Effector memory CD4-positive, alpha-beta T cell (primary cell): ENCODE results near the gene DYRK1A.

ENCODE experiments used
- DNase-seq, 3 donors: peaks; one replicate each; pipeline ENCODE4 v3.0.0-alpha.2; 2020
- H3K27ac ChIP-seq: 2 replicates; pipeline ENCODE4 v1.7.0; 2013; ENCODE audit warnings: mild to moderate bottlenecking, low read length, moderate library complexity; ENCODE audit not compliant: insufficient read depth, poor library complexity, severe bottlenecking
- H3K27me3 ChIP-seq: replicated peaks from 2 replicates; pipeline ENCODE4 v1.7.0; 2013; ENCODE audit warnings: mild to moderate bottlenecking, low read length; ENCODE audit not compliant: insufficient read depth, control insufficient read depth, poor library complexity, severe bottlenecking
- H3K36me3 ChIP-seq: 2 replicates; pipeline ENCODE4 v1.7.0; 2013; ENCODE audit warnings: mild to moderate bottlenecking, low read length, moderate library complexity; ENCODE audit not compliant: control insufficient read depth, insufficient read depth
- H3K4me1 ChIP-seq: 2 replicates; pipeline ENCODE4 v1.7.0; 2013; ENCODE audit warnings: low read length, mild to moderate bottlenecking; ENCODE audit not compliant: control insufficient read depth, insufficient read depth, poor library complexity, severe bottlenecking
- H3K4me3 ChIP-seq: 2 replicates; pipeline ENCODE4 v1.7.0; 2013; ENCODE audit warnings: low read length, low read depth, mild to moderate bottlenecking; ENCODE audit not compliant: insufficient read depth, poor library complexity, severe bottlenecking
- H3K9me3 ChIP-seq: 2 replicates; pipeline ENCODE4 v1.7.0; 2013; ENCODE audit warnings: mild to moderate bottlenecking, low read length, moderate library complexity; ENCODE audit not compliant: control insufficient read depth

Gene DYRK1A

DNA sequence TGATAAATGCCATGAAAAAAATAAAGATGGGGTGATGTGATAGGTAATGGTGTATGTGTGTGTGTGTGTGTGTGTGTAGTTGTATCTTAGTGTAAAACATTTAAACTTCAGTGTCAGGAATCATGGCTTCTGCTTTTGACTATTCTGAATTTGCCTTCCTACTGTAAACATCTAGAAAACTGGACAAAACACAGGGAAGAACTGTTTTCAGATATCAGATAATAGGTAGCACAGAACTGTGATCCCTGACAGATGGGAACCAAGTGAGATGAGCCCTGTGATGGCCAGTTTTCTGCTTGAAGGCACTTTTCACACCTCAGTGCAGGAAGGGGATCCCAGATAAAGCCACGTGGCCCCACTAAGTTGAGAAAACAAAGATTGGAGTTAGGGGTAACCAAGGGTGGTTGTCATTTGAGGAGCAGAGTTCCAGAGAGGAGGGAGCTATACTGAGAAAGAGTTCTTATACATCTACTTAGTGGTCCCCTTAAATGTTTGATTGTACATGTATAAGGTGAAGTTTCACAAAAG lies 17.3 kb downstream of the DYRK1A start:
- Histone ChIP-seq H3K36me3 (no peaks in the 10 kb centered on the region), H3K27me3 (no peaks in the 10 kb centered on the region), H3K27ac (no peak overlapping the region), H3K4me1 (peaks cover 41% of the 10 kb centered on the region), H3K9me3 (no peaks in the 10 kb centered on the region), H3K4me3 (no peak overlapping the region)
- no peak for DNase-seq

- no peak overlapping the region for H3K27ac ChIP-seq
- no peaks in the 10 kb centered on the region for H3K27me3 ChIP-seq
- peaks cover 39% of the 10 kb centered on the region for H3K4me1 ChIP-seq
- H3K4me3 ChIP-seq, result no peak overlapping the region
- no peak for DNase-seq
- no peaks in the 10 kb centered on the region for H3K9me3 ChIP-seq
- H3K36me3 ChIP-seq, result no peaks in the 10 kb centered on the region
Measured at GRCh38 chr21:37384416-37384815, 17.8 kb downstream of the DYRK1A start.

DNA sequence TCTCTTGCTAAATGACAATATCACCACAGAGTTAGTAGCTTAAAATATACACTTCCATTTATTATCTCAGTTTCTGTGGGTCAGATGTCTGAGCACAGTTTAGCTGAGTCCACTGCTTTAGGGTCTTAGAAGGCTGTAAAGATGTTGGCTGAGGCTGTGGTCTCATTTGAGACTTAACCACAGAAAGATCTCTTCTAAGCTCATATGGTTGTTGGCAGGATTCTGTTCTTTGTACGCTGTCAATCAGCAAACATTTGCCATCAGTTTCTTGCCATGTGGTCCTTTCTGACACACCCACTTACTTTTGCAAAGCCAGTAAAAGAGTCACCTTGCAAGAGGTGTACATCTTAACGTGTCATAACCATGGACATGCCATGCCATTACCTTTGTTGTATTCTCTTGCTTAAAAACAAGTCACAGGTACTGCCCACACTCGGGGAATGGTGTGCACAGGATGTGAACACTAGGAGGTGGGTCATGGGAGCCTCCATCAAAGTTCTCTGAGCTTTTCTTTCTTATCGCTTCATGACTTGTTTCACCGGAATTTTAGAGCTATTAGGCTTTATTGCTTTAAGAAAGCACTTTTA lies 18.7 kb downstream of the DYRK1A start:
- Histone ChIP-seq H3K36me3 (no peaks in the 10 kb centered on the region), H3K27ac (no peak overlapping the region), H3K27me3 (no peaks in the 10 kb centered on the region), H3K9me3 (no peaks in the 10 kb centered on the region), H3K4me1 (peaks cover 44% of the 10 kb centered on the region), H3K4me3 (no peak overlapping the region)
- no peak for DNase-seq

GRCh38 chr21:37386151-37386550 lies 19.6 kb downstream of the DYRK1A start:
- Histone ChIP-seq H3K4me1 (peaks cover 42% of the 10 kb centered on the region), H3K9me3 (no peaks in the 10 kb centered on the region)

DNA sequence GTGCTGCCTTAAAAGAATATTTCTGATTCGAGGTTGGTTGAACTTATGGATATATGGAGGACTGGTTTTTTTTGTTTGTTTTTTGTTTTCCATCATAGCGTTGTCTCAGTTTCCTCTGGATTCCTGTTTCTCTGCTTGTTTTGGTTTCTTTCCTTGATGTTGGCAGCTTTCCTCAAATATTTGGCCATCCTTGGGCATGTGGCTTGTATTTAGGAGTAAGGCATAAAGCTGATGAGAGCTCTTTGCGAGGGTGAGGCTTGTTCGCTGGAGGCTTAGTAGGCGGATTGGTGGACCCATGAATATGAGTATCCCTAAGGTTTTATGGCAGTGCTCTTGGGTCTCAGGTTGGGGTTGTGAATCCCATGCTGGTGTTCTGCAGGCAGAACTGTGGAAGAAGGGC lies 22.9 kb downstream of the DYRK1A start:
- no peaks in the 10 kb centered on the region for H3K36me3 ChIP-seq
- H3K9me3 ChIP-seq, result no peaks in the 10 kb centered on the region
- no peak overlapping the region for H3K4me3 ChIP-seq
- H3K4me1 ChIP-seq, result peaks cover 60% of the 10 kb centered on the region
- no peaks in the 10 kb centered on the region for H3K27me3 ChIP-seq
- no peak for DNase-seq
- H3K27ac ChIP-seq, result no peak overlapping the region

More at GRCh38 chr21:37386151-37386550, 19.6 kb downstream of the DYRK1A start:
- Histone ChIP-seq H3K27me3 (no peaks in the 10 kb centered on the region), H3K36me3 (no peaks in the 10 kb centered on the region), H3K27ac (no peak overlapping the region), H3K4me3 (no peak overlapping the region)
- no peak for DNase-seq

DNA sequence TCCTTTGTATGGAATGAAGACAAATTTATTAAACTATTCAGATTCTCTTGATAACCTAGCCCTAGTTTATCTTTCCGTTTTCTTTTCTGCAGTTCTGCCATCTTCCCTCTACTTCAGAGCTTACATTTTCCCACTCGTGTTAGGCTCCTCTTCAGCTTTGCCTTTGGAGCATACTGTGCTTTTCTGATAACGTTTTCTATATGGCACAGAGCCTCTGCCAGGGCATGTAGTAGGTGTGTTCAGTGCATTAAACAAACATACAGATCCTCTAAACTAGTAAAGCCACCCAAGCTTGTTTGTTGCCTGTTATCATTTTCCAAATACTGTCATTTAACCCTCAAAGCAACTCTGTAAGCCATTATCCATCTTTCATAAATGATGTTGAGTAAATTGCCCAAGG lies 25.1 kb downstream of the DYRK1A start:
- Histone ChIP-seq H3K36me3 (no peaks in the 10 kb centered on the region), H3K4me1 (peaks cover 55% of the 10 kb centered on the region), H3K27ac (no peak overlapping the region), H3K4me3 (no peak overlapping the region), H3K27me3 (no peaks in the 10 kb centered on the region), H3K9me3 (no peaks in the 10 kb centered on the region)
- DNase-seq, result no peak

GRCh38 chr21:37392441-37392840 lies 25.9 kb downstream of the DYRK1A start:
- Histone ChIP-seq H3K27me3 (no peaks in the 10 kb centered on the region), H3K9me3 (no peaks in the 10 kb centered on the region), H3K4me3 (no peak overlapping the region), H3K4me1 (peaks cover 57% of the 10 kb centered on the region), H3K27ac (no peak overlapping the region), H3K36me3 (no peaks in the 10 kb centered on the region)
- no peak for DNase-seq

- H3K4me1 ChIP-seq, result peaks cover 58% of the 10 kb centered on the region
- H3K27me3 ChIP-seq, result no peaks in the 10 kb centered on the region
- no peak overlapping the region for H3K4me3 ChIP-seq
- DNase-seq, result no peak
- no peak overlapping the region for H3K27ac ChIP-seq
- no peaks in the 10 kb centered on the region for H3K9me3 ChIP-seq
- no peaks in the 10 kb centered on the region for H3K36me3 ChIP-seq
Measured at GRCh38 chr21:37393030-37393429, 26.5 kb downstream of the DYRK1A start.

- no peak for DNase-seq
- Histone ChIP-seq H3K27me3 (no peaks in the 10 kb centered on the region), H3K4me3 (no peak overlapping the region), H3K9me3 (no peaks in the 10 kb centered on the region), H3K27ac (no peak overlapping the region), H3K4me1 (peaks cover 61% of the 10 kb centered on the region), H3K36me3 (no peaks in the 10 kb centered on the region)
Measured at GRCh38 chr21:37393786-37394185, 27.2 kb downstream of the DYRK1A start.

DNA sequence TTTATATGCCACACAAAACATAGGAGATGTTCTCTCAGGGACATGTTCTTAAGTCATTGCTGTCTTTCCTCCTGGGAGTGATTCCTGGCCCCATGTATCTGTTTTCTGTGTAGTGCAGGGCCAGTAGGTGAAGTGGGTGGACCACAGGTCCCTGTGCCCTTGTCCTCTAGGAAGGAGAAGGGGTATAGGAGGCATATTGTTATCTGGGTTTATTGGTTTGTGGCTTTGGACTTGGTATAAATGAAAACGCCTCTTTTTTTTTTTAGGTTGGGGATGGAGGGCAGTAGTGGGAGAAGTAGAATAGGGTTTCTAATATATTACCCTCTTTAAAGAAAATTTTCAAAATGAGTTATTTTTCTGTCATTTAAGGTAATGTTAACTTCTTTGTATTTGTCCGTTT lies 29.4 kb downstream of the DYRK1A start:
- H3K4me3 ChIP-seq, result no peak overlapping the region
- H3K27ac ChIP-seq, result no peak overlapping the region
- no peaks in the 10 kb centered on the region for H3K27me3 ChIP-seq
- H3K4me1 ChIP-seq, result peaks cover 57% of the 10 kb centered on the region
- DNase-seq, result no peak
- H3K9me3 ChIP-seq, result no peaks in the 10 kb centered on the region
- H3K36me3 ChIP-seq, result no peaks in the 10 kb centered on the region
